ENCODE results near the gene USH2A.

USH2A gene

DNA sequence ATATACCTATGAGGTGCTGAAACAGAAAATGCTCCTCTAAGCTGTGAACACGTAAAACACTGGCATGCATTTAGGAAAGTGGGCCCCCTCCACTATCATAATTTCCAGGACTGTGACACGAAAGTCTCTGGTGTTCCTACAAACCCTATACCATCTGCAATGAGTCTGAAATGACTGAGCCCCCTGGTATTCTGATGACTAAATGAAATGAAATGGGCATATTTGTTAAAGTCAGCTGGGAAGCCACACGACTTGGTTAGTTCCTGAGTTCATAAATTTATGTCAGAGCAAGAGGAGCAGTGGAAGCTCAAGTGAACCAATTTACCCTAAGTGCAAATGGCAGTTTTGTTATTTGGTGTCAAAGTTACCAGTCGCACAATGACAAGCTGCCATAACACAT, 673.8 kb downstream of the USH2A start:
- no peak for DNase-seq
- TF ChIP-seq POLR2A (IDR thresholded peaks at IDR 0.05; ENCODE audit: low read length) (no peak), GATA1 (IDR thresholded peaks at IDR 0.05; ENCODE audit: low read depth, low read length) (no peak)

DNA sequence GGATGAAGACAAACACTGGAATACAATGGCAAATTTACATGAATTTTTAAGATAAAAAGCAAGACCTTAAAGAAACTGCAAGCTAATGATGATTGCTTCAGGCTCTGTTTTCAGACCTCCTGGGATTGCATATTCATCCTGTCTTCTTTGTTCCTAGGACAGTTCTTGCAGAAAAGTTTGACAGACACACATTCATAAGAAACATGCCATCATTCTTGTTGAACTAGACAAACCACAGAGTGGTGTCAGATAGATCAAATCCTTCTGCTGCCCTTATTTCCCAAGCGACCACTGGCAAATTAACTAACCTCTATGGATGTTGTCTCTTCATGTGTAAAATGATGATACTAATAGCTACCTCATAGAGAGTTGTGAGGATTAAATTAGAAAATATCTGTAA, 674.8 kb downstream of the USH2A start:
- no peak for DNase-seq

DNA sequence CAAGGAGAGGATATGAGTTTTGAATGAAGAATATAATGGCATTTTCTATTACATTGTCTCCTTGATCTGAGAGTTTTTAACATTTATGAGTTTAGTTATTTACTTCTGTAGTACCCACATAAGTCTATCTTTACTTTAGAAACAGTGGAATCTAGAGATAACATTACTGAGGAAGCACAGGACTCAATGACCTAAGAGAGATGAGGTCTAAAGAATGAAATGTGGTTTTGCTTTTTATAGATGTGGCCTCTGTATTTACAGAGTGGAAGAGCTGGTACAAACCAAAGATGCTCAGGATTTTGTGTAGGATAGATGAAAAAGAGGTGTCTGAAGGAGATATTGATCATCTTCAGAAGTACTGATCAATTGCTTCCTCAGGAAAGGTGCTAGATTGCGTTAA, 678.8 kb downstream of the USH2A start:
- no peak for DNase-seq
- TF ChIP-seq GATA1 (IDR thresholded peaks at IDR 0.05; ENCODE audit: low read depth, low read length) (no peak), POLR2A (IDR thresholded peaks at IDR 0.05; ENCODE audit: low read length) (no peak)

More for the DNA sequence above, 674.8 kb downstream of the USH2A start:
- TF ChIP-seq GATA1 (IDR thresholded peaks at IDR 0.05; ENCODE audit: low read depth, low read length) (no peak), POLR2A (IDR thresholded peaks at IDR 0.05; ENCODE audit: low read length) (no peak)

DNA sequence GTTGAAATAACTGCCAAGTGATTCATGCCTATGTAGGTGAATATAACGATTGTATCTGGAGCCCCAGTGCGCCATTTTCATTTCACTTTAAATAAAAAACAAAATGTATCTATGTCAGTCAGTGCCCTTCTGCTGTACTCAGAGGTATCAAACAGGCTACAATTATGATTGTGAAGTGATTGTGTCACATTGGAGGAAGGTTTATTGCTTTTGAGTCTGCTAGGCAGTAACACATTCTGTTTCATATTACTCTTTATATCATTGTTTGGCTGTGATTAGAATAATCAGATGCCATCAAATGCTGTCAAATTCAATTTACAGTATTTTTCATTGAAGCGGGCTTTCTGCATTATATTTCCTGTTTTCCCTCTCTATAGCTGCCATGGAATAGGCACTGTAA, 684.2 kb downstream of the USH2A start:
- DNase-seq, result no peak
- TF ChIP-seq POLR2A (IDR thresholded peaks at IDR 0.05; ENCODE audit: low read length) (no peak), GATA1 (IDR thresholded peaks at IDR 0.05; ENCODE audit: low read depth, low read length) (no peak)

DNA sequence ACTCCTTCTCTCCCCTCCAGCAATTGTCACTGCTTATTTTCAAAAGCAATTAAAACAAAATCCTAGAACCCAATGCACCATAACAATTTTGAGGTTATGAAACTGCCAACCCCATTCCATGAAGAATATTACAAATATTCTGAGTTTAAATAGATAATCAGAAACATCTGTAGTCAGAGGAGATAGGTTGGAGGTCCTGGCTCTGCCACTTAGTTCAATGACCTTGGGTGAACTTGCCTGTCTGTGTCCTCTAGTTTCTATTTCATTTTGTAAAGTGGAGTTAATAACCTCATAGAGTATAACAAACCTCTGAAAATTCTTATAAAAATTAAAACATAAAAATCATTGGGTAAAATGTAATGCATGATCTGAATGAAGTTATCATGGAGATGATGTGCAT, 691.5 kb downstream of the USH2A start:
- TF ChIP-seq GATA1 (IDR thresholded peaks at IDR 0.05; ENCODE audit: low read depth, low read length) (no peak), POLR2A (IDR thresholded peaks at IDR 0.05; ENCODE audit: low read length) (no peak)
- no peak for DNase-seq

DNA sequence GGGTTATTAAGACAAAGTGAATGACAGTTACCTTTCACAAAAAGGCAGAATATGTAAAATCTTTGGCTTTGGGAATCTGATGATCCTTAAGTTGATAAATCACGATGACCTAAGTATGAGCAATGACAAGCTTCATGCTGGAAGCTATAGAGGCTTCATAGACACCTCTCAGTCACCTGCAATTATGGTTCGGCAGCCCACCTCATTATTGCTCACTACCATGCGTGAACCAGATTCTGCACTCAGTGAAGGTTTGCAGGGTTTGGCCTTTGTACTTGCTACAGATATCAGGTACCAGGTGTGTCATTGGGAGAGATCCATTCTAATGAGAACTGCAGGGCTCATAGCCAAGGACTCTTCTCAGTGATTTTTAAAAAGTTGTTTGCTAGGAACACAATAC, 692.6 kb downstream of the USH2A start:
- no peak for TF ChIP-seq POLR2A (IDR thresholded peaks at IDR 0.05; ENCODE audit: low read length)
- no peak for TF ChIP-seq GATA1 (IDR thresholded peaks at IDR 0.05; ENCODE audit: low read depth, low read length)
- no peak for DNase-seq

DNA sequence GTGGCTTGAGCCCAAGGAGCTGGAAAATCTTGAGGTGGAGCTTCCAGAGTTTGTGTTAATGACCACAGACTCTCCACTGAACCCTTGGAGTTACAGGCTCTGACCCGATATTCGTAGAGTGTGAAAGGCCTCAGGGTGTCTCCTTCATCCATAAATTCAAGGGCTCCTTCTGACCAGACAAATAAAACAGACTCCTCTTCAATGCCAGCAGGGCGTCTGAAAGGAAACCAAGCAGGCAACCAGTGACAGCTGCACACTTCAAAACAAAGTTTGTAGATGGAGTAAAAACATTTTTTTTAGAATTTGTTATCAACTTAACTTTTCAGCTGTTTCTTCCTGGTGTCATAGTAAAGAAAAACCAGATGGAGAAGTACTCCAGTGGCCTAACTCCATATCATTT, 695.1 kb downstream of the USH2A start:
- DNase-seq, result no peak
- TF ChIP-seq POLR2A (IDR thresholded peaks at IDR 0.05; ENCODE audit: low read length), result no peak
- TF ChIP-seq GATA1 (IDR thresholded peaks at IDR 0.05; ENCODE audit: low read depth, low read length), result no peak

DNA sequence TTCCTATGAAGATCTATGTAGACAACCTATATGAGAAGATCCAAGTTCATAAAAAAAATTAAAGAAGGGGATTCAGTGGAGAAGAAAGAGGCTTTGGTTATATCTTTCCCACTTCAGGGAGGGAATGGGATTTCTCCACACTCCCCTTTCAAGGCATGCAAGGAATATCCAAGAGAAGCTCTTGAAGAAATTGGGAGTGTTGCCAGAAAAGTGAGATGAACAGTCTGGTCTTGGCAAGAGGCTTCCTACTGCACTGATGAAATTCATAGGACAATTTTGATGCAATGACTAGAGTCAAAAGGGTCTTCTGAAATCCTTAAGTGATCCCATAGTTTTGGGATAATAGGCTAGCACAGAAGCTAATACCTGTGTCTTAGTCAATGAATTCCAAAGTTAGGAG, 703.1 kb downstream of the USH2A start:
- no peak for DNase-seq
- no peak for TF ChIP-seq POLR2A (IDR thresholded peaks at IDR 0.05; ENCODE audit: low read length)
- no peak for TF ChIP-seq GATA1 (IDR thresholded peaks at IDR 0.05; ENCODE audit: low read depth, low read length)

DNA sequence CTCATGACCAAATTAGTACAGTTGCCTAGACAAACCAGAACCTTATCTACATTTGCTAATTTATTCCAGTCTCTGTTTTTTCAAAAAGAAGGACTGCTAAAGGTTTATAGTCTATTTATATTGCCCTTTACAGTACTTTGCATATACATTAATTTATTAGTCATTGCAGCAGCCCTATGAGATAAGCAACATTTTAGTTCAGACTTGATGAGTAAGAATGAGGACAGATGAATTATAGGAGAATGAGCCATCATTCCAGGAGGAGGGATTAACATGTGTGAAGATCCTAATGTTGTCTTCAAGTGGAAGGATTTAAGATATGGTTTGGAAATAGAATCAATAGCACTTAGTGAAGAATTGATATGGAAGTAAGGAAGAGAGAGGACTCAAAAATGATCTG, 703.7 kb downstream of the USH2A start:
- TF ChIP-seq POLR2A (IDR thresholded peaks at IDR 0.05; ENCODE audit: low read length) (no peak), GATA1 (IDR thresholded peaks at IDR 0.05; ENCODE audit: low read depth, low read length) (no peak)
- no peak for DNase-seq

DNA sequence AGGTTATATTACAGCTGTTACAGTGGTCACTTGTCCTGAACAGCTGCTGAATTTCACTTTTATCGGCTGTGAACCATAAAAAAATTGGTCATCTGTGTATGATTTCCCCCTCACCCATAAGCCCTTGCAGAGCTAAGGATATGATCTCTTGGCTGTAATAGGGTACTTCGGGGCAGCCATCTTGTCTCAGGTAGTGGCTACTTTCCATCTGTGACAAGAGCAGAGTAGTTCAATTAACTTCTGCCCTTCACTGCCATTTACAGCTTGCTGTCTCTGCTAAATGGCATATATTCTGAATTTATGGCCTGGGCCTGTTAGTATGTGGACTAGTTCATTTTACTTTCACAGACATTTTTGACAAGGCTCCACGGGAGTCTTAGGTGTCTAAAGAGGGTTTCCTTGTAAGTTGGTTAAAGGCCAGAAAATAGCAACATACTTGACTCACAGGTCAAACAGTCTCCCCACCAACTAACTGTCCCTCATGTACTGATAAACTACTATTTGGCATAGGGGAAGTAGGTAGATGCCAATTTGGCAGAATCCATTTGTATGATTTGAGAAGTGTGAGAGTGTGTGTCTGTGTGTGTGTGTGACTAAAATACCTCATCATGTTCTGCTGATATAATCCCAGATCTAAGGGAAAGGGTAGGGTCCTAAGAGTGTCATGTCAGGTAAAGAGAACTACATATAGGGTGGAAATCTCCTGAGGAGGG, 704.5 kb downstream of the USH2A start:
- TF ChIP-seq POLR2A (IDR thresholded peaks at IDR 0.05; ENCODE audit: low read length) (no peak), GATA1 (IDR thresholded peaks at IDR 0.05; ENCODE audit: low read depth, low read length) (no peak)
- DNase-seq, result no peak

DNA sequence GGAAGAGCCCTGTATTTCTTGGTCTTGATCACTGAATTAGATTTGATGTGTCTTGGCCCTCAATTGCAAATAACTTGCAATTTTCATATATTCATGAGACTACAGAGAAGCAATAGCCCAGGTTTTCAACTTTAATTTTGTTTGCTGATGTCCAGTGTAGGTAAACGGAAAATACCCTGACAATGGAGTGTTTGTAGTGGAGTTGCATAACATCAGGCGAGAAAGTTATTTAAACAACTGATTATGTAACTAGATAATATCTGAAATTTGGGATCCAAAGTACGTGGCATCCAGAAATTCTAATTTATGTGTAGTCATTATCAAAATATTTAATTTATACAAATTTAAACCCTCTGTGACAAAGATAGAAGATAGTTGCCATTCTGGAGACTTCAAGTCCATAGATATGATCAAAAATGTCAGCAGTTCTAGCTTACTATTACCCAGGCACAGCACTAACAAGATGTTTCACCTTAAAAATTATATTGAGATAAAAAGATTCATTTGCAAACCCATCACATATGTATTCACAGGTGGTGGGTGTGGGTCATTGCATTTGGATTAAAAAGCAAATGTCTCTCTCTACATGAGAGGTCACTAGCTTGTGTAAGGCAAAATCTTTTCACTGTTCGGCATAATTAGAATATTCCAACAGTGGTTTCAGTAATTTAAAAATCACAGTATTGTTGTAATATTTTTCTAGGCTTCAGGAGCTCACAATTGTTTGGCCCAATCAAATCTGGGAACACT, 705.4 kb downstream of the USH2A start:
- DNase-seq, result no peak
- TF ChIP-seq GATA1 (IDR thresholded peaks at IDR 0.05; ENCODE audit: low read depth, low read length) (no peak), POLR2A (IDR thresholded peaks at IDR 0.05; ENCODE audit: low read length) (no peak)

DNA sequence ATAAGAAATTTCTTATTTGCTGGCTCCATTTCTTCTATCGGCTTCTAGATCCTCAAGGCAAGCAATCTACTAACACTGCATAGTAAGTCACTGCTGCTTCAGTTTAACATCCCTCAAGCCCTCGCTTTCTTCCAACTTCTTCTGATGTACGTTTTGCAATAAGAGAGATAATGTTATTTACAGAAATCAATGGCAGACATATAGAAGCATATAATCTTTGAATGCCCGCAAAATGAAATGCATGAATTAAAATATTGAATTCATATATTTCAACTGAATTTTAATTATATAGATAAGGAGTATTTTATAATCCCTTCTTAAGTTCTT, 712.4 kb downstream of the USH2A start:
- DNase-seq, result no peak
- TF ChIP-seq POLR2A (IDR thresholded peaks at IDR 0.05; ENCODE audit: low read length) (no peak), GATA1 (IDR thresholded peaks at IDR 0.05; ENCODE audit: low read depth, low read length) (no peak)

DNA sequence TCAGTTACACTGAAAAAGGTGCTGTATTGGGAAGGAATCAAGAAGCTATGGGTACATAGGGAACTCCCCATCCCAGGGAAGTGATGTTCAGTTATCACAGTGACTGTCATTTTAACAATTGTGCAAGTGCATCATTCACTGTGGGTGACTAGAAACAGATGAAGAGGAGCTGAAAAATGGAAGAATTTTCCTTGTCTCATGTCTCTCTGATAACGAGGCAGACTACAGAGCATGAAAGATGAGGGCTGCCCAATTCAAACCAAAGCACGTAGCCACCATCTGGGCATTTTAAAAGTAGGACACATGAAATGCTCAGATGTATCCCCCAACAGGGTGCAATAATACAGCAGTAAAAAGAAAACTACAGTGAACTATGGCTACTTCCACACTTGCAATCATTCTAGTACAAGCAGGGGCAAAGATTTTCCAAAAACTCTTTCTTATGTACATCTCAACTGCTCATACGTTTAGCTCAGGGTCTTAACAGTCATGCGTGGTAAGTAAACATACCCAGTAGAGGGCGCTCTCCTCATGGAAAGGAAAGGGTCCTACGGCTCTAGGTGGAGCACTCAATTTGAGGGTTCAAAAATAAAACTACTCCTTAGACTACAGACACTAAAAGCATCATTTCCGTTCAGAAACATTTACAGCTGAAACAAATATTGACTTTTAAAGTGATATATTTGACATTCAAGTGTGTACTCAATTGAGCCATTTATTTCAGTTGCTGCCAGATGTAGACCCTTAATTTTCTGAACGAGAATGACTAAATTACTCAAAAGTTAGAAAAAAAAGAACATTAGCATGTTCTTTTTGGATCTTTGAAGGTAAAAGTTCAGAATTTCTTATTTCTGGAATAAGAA, 713.0 kb downstream of the USH2A start:
- TF ChIP-seq POLR2A (IDR thresholded peaks at IDR 0.05; ENCODE audit: low read length) (no peak), GATA1 (IDR thresholded peaks at IDR 0.05; ENCODE audit: low read depth, low read length) (no peak)
- DNase-seq, result peak; percentile 68 to 80
